Glomerular endothelial cell (primary cell): Measurements from ENCODE around the gene H6PD. TPM values are rescaled to one million over a fixed set of nuclear protein-coding genes. Genes with fewer than 3 reads are reported as not detected.

Experiments used
- DNase-seq: peaks from one replicate; pipeline ENCODE4 v3.0.0-alpha.2; 2011; ENCODE audit warnings: low read depth, low spot score; ENCODE audit errors: extremely low read depth
- total RNA-seq: library from RNA; depleted of rRNA; stranded (reverse); fragments of >200 nt; gene quantifications from 2 replicates; pipeline ENCODE4 v1.2.3, GENCODE V29; 2015

The H6PD gene, protein sequence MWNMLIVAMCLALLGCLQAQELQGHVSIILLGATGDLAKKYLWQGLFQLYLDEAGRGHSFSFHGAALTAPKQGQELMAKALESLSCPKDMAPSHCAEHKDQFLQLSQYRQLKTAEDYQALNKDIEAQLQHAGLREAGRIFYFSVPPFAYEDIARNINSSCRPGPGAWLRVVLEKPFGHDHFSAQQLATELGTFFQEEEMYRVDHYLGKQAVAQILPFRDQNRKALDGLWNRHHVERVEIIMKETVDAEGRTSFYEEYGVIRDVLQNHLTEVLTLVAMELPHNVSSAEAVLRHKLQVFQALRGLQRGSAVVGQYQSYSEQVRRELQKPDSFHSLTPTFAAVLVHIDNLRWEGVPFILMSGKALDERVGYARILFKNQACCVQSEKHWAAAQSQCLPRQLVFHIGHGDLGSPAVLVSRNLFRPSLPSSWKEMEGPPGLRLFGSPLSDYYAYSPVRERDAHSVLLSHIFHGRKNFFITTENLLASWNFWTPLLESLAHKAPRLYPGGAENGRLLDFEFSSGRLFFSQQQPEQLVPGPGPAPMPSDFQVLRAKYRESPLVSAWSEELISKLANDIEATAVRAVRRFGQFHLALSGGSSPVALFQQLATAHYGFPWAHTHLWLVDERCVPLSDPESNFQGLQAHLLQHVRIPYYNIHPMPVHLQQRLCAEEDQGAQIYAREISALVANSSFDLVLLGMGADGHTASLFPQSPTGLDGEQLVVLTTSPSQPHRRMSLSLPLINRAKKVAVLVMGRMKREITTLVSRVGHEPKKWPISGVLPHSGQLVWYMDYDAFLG
- total RNA-seq: 36.9 and 54.3 TPM in 2 replicates

DNA sequence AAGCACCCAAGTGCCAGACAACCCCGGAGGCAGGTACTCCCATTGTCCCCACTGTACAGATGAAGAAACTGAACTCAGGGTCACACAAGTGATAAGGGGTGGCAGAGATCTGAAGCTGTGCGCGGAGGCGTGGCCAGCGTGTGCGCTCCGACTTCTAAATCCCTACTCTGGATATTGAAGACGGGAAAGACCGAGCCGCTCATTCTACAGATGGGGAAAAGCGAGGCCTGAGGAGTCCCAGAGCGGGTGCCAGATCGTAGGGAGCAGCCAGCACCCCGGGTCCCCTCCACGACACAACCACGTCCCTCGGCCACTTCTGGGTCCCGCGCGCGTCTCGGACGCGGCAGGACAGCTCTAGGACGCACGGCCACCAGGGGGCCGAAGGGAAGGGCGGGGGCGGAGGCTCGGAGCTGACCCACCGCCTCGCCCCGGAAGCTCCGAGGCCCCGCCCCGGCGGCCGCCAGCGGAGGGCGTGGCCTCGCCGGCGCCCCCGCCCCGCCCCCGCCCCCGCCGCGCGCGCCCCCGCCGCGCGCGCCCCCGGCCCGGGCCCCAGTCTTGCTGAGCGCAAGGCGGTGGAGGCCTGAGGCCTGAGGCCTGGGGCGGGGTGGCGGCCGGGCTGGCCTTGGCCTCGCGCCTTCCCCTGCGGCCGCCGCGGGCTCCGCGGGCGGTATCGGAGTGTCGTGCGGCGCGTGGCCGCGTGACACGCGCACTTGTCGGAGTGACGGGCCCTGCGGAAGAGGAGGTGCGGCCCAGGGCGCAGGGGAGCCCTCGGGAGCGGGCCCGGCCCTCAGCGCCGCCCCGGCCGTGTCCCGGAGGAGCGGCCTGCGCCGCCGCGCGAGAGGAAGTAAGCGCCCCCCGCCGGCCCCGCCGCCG lies at the start of gene H6PD:
H6PD (plus strand) TSS at position 552 of the 873 bp plus-strand sequence. CDS start 10,161 bp downstream, outside the sequence.
- no peak for DNase-seq

- no peak for DNase-seq
Measured at GRCh38 chr1:9186082-9186859, 48.3 kb upstream of the H6PD start.

DNA sequence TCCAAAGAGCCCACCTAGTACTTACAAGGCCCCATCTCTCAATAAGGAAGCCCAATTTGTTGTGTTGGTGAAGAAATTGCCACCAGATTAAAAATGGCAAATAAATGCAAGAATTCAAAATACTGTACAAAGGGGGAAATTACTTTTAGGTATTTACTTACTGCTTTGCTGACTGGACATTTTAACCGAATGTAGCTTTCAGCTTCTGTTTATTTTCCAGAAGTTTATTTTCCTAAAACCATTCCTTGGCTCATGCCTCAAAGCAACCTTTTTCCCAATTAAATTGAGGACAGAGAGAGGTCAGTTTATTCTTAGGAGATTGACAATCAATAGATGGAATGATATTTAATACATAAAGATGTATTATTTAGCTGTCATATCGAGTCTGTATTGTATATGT lies 47.6 kb upstream of the H6PD start:
- DNase-seq: no peak

DNA sequence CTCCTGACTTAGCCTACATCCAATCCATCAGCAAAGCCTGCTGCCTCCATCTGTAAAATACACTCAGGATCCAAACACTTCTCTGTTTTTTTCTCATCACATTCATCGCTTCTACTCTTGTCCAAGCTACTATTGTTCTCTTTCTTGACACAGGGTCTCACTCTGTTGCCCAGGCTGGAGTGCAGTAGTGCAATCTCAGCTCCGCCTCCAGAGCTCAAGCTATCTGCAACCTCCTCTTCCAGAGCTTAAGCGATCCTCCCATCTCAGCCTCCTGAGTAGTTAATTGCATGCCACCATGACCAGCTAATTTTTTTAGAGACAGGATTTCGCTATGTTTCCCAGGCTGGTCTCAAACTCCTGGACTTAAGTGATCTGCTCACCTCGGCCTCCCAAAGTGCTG lies 44.3 kb upstream of the H6PD start:
- DNase-seq: no peak

DNA sequence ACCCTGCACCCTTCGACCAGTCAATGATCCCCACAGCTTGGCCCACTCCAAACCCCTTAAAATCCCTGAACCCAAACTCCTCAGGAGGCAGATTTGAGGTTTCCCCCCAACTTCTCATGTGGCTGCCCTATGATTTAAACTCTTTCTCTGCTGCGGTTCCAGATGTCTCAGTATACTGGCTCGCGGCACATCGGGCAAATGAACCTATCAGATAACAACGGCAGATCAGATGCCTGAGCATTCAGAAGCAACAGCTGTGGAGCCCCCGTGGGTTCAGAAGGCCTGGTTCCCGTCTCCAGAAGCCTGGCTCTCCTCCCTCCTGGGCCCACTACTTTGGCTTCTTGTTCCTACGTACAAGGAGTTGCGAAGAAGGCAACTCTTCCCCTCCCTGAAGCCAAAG lies 43.3 kb upstream of the H6PD start:
- no peak for DNase-seq

DNA sequence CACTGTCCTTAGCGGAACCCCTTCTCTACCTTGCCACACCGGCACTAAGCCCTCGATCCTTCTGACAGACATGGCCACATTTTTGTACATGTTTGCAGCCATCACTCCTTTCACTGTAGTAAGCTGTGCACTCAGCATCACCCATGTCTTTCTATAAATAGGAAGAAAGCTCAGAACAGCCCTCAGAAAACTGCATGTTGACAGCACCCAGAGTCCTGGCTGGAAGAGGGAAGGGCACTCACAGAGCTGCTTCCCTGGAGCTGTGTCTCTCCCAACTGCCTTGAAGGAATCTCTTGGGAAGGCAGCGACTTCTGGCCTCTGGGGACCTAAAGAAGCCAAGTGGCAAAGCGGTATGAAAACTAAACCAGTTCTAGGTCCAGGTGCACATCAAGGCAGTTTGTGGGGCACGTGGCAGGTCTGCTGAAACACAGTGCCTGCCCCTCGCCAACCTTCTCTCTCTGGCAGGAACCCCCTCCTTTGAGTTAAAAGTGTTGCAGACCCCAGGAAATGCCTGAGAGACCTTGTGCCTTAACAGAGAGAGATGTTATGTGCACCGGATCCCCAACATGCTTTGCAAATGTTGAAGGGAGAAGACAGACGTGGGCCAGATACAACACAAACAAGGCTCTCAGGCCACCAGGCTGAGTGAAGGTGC lies 41.9 kb upstream of the H6PD start:
- DNase-seq: no peak

GRCh38 chr1:9193233-9193625 lies 41.3 kb upstream of the H6PD start:
- no peak for DNase-seq

- DNase-seq: no peak
Measured at GRCh38 chr1:9194024-9194423, 40.5 kb upstream of the H6PD start.

GRCh38 chr1:9195651-9196050 lies 38.9 kb upstream of the H6PD start:
- DNase-seq: no peak

GRCh38 chr1:9196129-9197040 lies 38.2 kb upstream of the H6PD start:
- DNase-seq: no peak

DNA sequence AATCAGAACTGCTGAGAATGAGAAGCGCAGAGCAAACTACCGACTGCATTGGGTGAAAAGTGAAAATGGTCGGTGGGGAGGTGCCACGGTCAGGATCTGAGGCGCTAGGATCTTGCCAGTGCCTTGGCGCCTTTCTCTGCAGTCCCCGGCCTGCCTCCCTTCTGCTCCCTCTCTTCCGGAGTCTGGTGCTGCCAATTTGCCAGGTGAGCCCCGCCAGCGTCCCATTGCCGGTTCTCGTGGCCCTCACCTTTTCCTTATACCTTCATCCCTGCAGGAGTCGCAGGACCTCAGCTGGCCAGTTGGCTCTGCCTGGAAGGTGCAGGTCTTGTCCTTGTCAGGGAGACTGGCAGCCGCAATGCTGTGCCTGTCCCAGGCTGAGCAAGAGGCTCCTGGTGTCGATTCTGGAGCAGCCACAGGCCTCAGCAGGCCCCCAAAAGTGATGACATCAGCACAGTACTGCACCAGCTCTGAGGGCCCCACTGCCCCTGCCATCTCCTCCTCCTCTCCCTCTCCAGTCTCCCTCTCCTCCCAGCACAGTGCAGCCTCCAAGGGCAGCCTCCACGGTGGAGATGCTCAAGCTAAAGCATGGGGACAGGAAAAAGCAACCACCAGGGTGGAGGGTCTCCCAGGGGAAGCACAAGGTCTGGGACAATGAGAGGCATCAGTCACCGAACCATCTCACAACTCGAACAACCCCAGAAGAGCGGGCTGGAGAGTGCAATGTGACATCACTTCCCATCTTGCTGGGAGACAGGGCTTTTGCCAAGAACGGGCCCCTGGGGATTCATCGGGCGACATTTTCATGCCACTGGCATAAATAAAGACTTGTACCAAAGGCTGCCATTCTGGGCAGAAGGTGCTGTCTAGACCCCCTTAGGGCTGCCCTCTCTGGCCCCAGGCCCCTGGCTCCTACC lies 37.1 kb upstream of the H6PD start:
- no peak for DNase-seq

GRCh38 chr1:9198538-9199361 lies 35.8 kb upstream of the H6PD start:
- DNase-seq: no peak

DNA sequence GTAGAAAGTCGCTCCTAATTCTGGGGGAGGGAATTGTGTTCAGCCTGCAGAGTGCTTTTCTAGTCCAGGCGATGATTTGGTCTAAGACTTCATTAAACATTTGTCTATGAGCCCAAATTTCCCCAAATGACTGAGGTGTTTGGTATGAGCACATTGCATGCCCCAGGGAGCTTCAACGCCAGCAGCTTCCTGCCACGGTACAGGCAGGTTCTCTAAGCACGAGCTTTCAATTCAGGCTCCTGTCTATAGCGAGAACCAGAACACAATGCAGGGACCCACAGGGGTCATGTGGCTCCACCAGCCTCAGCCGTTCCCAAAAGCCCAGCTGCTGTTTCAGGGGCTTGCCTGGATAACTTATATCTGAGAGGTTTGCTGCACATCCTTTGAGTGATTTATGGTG lies 34.1 kb upstream of the H6PD start:
- no peak for DNase-seq

DNA sequence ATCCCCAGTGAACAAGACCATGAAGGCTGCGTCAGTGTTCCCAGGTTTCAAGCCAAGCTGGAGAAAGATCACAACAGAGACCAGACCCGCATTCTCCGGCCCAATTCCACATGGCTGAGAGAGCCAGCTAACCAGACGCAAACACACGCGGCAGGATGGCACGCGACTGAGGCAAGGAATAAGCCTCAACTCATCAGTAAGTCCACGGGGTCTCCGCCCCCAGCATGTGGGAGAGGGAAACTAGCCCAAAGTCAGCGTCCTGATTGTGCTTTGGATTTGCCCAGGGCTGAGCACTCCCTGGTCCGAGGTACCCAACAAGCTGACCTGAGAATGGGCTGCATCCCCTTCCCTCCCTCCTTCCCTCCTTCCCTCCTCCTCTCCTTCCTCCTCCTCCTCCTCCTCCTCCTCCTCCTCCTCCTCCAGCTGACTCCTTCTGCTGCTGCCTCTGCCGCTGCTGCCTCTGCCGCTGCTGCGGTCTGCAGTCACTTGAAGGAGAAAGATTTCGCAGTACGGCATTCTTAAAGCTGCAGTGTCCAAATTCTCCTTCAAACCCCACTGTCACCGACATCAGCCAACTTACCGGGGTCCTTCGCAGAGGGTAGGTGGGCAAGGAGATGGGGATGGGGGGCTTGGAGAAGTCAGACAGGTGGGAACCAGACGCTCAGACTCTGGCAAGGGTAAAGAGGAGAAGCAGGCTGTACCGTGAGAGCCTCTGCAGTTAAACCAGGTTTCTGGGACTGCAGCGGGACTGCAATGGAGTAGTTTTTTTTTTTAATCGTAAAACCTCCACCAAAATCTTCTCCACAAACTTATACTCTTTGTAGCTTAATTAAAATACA lies 33.0 kb upstream of the H6PD start:
- no peak for DNase-seq

- DNase-seq: no peak
Measured at GRCh38 chr1:9202240-9202870, 32.2 kb upstream of the H6PD start.
